ENCODE data around the gene UFM1.

- TF ChIP-seq CTCF (IDR thresholded peaks at IDR 0.05 in 8 of 11, conservative IDR thresholded peaks at IDR 0.05 in 3 of 11), result no peak
- TF ChIP-seq POLR2A (IDR thresholded peaks at IDR 0.05), result no peak
- no peak for TF ChIP-seq POLR2AphosphoS5 (IDR thresholded peaks at IDR 0.05)
Measured at GRCh38 chr13:38366954-38367645, 17.4 kb downstream of the UFM1 start.
